ENCODE measurements around the gene NBAS. TPM values are rescaled to one million over a fixed set of nuclear protein-coding genes. Genes with fewer than 3 reads are reported as not detected.

Gene NBAS
- total and polyA plus RNA-seq, 10 of the 15 experiments (the other 5 are each of a cell fraction or from before 2014, with no cell fraction given): 4.3 to 32.7 (median 20.8) TPM

- TF ChIP-seq NKRF (conservative IDR thresholded peaks at IDR 0.05): no peak
- no peak for TF ChIP-seq CEBPB (IDR thresholded peaks at IDR 0.05; ENCODE audit: borderline replicate concordance in 1 of 2, low read depth in 2 of 2, low read length in 2 of 2)
- TF ChIP-seq ZBED1 (IDR thresholded peaks at IDR 0.05; ENCODE audit: borderline replicate concordance): no peak
- TF ChIP-seq TCF12 (IDR thresholded peaks at IDR 0.05; ENCODE audit: low read depth, low read length): no peak
- no peak for TF ChIP-seq RELB (IDR thresholded peaks at IDR 0.05; ENCODE audit: low read depth)
- TF ChIP-seq ZNF274 (IDR thresholded peaks at IDR 0.05; ENCODE audit: insufficient read depth, insufficient read length): no peak
Measured at GRCh38 chr2:15278296-15278695, 282.8 kb downstream of the NBAS start (continued).

GRCh38 chr2:15275346-15275745, 285.8 kb downstream of the NBAS start:
- Histone ChIP-seq H3K36me3 (ENCODE audit: control insufficient read depth in 2 of 2, insufficient read depth in 2 of 2, low read length in 1 of 2) (peaks cover 0 to 3% of the 10 kb centered on the region in 2 experiments; a peak in 2 of 4 replicates), H3K79me2 (ENCODE audit: control insufficient read depth, insufficient read depth, low read length) (no peaks in the 10 kb centered on the region), H3K9me3 (replicated peaks; ENCODE audit: control insufficient read depth, insufficient read depth, low read length) (no peaks in the 10 kb centered on the region), H3K27me3 (replicated peaks in 1 of 2; ENCODE audit: control insufficient read depth in 2 of 2, insufficient read depth in 2 of 2, low read length in 1 of 2) (no peaks in the 10 kb centered on the region), H4K20me1 (ENCODE audit: control insufficient read depth, insufficient read depth) (no peaks in the 10 kb centered on the region), H2AFZ (ENCODE audit: control insufficient read depth, low read depth, low read length) (no peak overlapping the region), H3K4me1 (ENCODE audit: control insufficient read depth, insufficient read depth, low read length) (no peaks in the 10 kb centered on the region), H3K4me2 (ENCODE audit: control insufficient read depth, insufficient read depth) (no peak overlapping the region), H3K27ac (ENCODE audit: control insufficient read depth, insufficient read depth) (no peak overlapping the region), H3K4me3 (no peak overlapping the region), H3K9ac (ENCODE audit: control insufficient read depth, insufficient read depth, low read length) (no peak overlapping the region)
- ChIA-PET SMC1A (ENCODE audit: uncharacterized antibody, unreplicated experiment) (no interaction called here), POLR2A (no interaction called here), CTCF (interaction anchor here (0.9 kb wide), 1 partner anchor 67 kb away, joined by 3 read pairs; no protein-coding TSS in a partner anchor), RAD21 (ENCODE audit: unreplicated experiment) (no interaction called here)
- BruUV-seq (replicated peaks): no TSS peak
- intact Hi-C loops (cut with micrococcal nuclease; ENCODE audit: unreplicated experiment) (no loop called here), in situ Hi-C loops (cut with MboI) (no loop called here)
- TF ChIP-seq MYB (IDR thresholded peaks at IDR 0.05; ENCODE audit: borderline replicate concordance, low read depth, low read length) (no peak), CBX5 (IDR thresholded peaks at IDR 0.05; ENCODE audit: low read depth) (no peak), NFXL1 (IDR thresholded peaks at IDR 0.05; ENCODE audit: borderline replicate concordance) (no peak), NFIC (IDR thresholded peaks at IDR 0.05; ENCODE audit: low read depth, low read length) (no peak), MEF2A (IDR thresholded peaks at IDR 0.05; ENCODE audit: insufficient read depth, low read depth, low read length) (no peak), ATF7 (IDR thresholded peaks at IDR 0.05; ENCODE audit: low read depth) (no peak), MTA2 (IDR thresholded peaks at IDR 0.05; ENCODE audit: low read depth) (no peak), CHD2 (IDR thresholded peaks at IDR 0.05; ENCODE audit: borderline replicate concordance, low read depth, low read length) (no peak), JUND (IDR thresholded peaks at IDR 0.05; ENCODE audit: low read depth, low read length) (no peak), SP1 (IDR thresholded peaks at IDR 0.05; ENCODE audit: low read depth, low read length) (no peak), SPI1 (IDR thresholded peaks at IDR 0.05; ENCODE audit: borderline replicate concordance, insufficient read depth, low read depth, low read length) (no peak), RFX5 (IDR thresholded peaks at IDR 0.05; ENCODE audit: low read depth, low read length) (no peak), SMAD5 (IDR thresholded peaks at IDR 0.05; ENCODE audit: low read depth) (no peak)
- ATAC-seq (no peak), FAIRE-seq (no peak), DNase-seq (ENCODE audit: low read depth, low spot score) (no peak)
- WGBS (ENCODE audit: insufficient coverage, insufficient replicate concordance, low lambda C conversion rate, missing lambda C conversion rate): 80% methylated on average over 2 of the region's 2 CpGs

All from GM12878 (cell line).